Measurements from ENCODE around the gene CNTN4. TPM values are rescaled to one million over a fixed set of nuclear protein-coding genes. Genes with fewer than 3 reads are reported as not detected.

CNTN4 gene
- total RNA-seq, 6 donors from 2014 or later, result 1.0 to 13.5 (median 6.3) TPM

GRCh38 chr3:2603692-2604289, 505.1 kb downstream of the CNTN4 start:
- Histone ChIP-seq H3K36me3 (no peaks in the 10 kb centered on the region), H3K27me3 (no peaks in the 10 kb centered on the region), H3K4me1 (no peaks in the 10 kb centered on the region), H3K9me3 (no peaks in the 10 kb centered on the region), H3K27ac (no peak overlapping the region), H3K4me3 (no peak overlapping the region)
- ATAC-seq (ENCODE audit: low FRiP score in 2 of 2) (no peak), DNase-seq (no peak)
- no peak for TF ChIP-seq POLR2AphosphoS5 (IDR thresholded peaks at IDR 0.05)
- no peak for TF ChIP-seq POLR2A (IDR thresholded peaks at IDR 0.05)
- TF ChIP-seq EP300 (IDR thresholded peaks at IDR 0.05), result no peak
- TF ChIP-seq, protein P1, sequence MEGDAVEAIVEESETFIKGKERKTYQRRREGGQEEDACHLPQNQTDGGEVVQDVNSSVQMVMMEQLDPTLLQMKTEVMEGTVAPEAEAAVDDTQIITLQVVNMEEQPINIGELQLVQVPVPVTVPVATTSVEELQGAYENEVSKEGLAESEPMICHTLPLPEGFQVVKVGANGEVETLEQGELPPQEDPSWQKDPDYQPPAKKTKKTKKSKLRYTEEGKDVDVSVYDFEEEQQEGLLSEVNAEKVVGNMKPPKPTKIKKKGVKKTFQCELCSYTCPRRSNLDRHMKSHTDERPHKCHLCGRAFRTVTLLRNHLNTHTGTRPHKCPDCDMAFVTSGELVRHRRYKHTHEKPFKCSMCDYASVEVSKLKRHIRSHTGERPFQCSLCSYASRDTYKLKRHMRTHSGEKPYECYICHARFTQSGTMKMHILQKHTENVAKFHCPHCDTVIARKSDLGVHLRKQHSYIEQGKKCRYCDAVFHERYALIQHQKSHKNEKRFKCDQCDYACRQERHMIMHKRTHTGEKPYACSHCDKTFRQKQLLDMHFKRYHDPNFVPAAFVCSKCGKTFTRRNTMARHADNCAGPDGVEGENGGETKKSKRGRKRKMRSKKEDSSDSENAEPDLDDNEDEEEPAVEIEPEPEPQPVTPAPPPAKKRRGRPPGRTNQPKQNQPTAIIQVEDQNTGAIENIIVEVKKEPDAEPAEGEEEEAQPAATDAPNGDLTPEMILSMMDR (IDR thresholded peaks at IDR 0.05), result no peak
- 53 to 57% methylated on average over 3 to 5 of the region's 5 CpGs for WGBS, 2 donors

DNA sequence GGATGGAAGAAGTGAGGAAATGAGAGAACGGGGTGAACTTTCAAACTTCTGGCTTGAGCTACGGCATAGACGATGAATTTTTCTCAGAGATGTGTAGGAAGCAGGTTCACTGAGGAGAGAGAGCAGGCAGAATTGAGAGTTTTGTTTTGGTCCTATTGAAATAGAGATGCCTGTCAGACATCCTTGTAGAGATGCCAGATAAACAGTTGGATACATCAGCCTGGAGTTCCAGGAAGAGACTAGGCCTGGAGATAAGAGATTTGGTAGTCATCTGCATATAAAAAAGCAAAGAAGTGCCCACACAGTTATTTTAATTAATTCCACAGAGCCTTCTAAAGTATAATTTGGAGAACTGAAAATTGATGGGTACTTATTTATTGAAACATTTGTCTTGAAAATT, 515.9 kb downstream of the CNTN4 start:
- DNase-seq (no peak), ATAC-seq (ENCODE audit: low FRiP score in 2 of 2) (no peak)
- no peak for TF ChIP-seq EP300 (IDR thresholded peaks at IDR 0.05)
- TF ChIP-seq POLR2AphosphoS5 (IDR thresholded peaks at IDR 0.05), result no peak
- TF ChIP-seq POLR2A (IDR thresholded peaks at IDR 0.05), result no peak
- TF ChIP-seq, protein P1 (IDR thresholded peaks at IDR 0.05), result no peak
- H3K27ac ChIP-seq, result no peak overlapping the region
- no peaks in the 10 kb centered on the region for H3K4me1 ChIP-seq
- no peak overlapping the region for H3K4me3 ChIP-seq
- no peaks in the 10 kb centered on the region for H3K36me3 ChIP-seq
- WGBS, 2 donors, result 86 to 94% methylated on average over 3 of the region's 3 CpGs
- no peaks in the 10 kb centered on the region for H3K27me3 ChIP-seq
- no peaks in the 10 kb centered on the region for H3K9me3 ChIP-seq

GRCh38 chr3:2615080-2615479, 516.4 kb downstream of the CNTN4 start:
- no peaks in the 10 kb centered on the region for H3K9me3 ChIP-seq
- H3K27me3 ChIP-seq, result no peaks in the 10 kb centered on the region
- no peaks in the 10 kb centered on the region for H3K4me1 ChIP-seq
- no peak for DNase-seq
- no peak overlapping the region for H3K27ac ChIP-seq
- no peak overlapping the region for H3K4me3 ChIP-seq
- TF ChIP-seq EP300 (IDR thresholded peaks at IDR 0.05) (no peak), POLR2AphosphoS5 (IDR thresholded peaks at IDR 0.05) (no peak), POLR2A (IDR thresholded peaks at IDR 0.05) (no peak)
- TF ChIP-seq, protein P1 (IDR thresholded peaks at IDR 0.05), result no peak
- no peak for ATAC-seq (ENCODE audit: low FRiP score in 2 of 2)
- no peaks in the 10 kb centered on the region for H3K36me3 ChIP-seq

DNA sequence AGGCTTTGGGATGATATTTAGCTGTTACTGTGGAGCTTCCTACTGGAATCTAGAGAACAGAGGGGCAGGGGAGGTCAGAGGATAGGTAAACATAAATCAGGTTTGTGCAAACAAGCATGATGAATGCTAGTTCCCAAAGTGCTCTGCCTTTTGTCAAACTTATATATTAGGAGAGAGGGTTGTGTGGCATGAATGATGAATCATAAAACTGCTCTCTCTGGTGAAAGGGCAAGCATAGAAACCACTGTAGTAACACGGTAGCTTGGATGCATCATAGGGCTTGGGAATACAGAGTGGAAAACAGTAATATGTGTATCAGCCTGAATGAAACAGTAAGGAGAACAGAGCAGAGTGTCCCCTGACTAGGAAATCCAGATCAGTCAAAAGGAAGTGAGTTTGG, 524.8 kb downstream of the CNTN4 start:
- no peak for DNase-seq
- TF ChIP-seq POLR2AphosphoS5 (IDR thresholded peaks at IDR 0.05) (no peak), POLR2A (IDR thresholded peaks at IDR 0.05) (no peak), EP300 (IDR thresholded peaks at IDR 0.05) (no peak)
- TF ChIP-seq, protein P1 (IDR thresholded peaks at IDR 0.05), result no peak
- Histone ChIP-seq H3K27me3 (no peaks in the 10 kb centered on the region), H3K27ac (no peak overlapping the region), H3K36me3 (no peaks in the 10 kb centered on the region), H3K4me3 (no peak overlapping the region), H3K4me1 (no peaks in the 10 kb centered on the region), H3K9me3 (no peaks in the 10 kb centered on the region)
- 30 to 41% methylated on average over 1 of the region's 1 CpG for WGBS, 2 donors
- no peak for ATAC-seq (ENCODE audit: low FRiP score in 2 of 2)

DNA sequence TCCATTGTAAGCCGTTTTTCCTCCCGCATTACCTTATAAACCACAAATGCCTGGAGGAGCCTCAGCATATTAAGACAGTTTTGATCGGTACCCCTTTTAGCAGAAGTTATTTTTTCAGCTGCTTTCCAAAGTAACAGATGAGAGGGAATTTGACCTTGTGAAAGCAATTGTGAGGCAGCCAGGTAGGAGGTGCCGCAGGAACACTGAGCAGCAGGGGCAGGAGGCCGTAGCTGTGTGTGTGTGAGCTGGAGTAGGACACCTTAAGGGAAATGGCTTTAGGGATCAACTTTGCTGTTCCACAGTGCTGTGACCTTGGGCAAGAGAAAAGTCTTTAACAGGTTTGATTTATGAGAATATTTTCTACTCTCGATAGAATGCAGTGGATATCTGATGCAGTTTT, 529.5 kb downstream of the CNTN4 start:
- Histone ChIP-seq H3K4me1 (no peaks in the 10 kb centered on the region), H3K9me3 (no peaks in the 10 kb centered on the region), H3K4me3 (no peak overlapping the region), H3K27ac (no peak overlapping the region), H3K36me3 (no peaks in the 10 kb centered on the region), H3K27me3 (no peaks in the 10 kb centered on the region)
- DNase-seq (no peak), ATAC-seq (ENCODE audit: low FRiP score in 2 of 2) (no peak)
- WGBS, 2 donors, result 87 to 89% methylated on average over 6 of the region's 6 CpGs
- TF ChIP-seq, protein P1 (IDR thresholded peaks at IDR 0.05), result no peak
- no peak for TF ChIP-seq EP300 (IDR thresholded peaks at IDR 0.05)
- TF ChIP-seq POLR2A (IDR thresholded peaks at IDR 0.05), result no peak
- TF ChIP-seq POLR2AphosphoS5 (IDR thresholded peaks at IDR 0.05), result no peak

Data from upper lobe of left lung (tissue), 6 donors.